Measurements from ENCODE around the gene TOMM7. TPM values are rescaled to one million over a fixed set of nuclear protein-coding genes. Genes with fewer than 3 reads are reported as not detected.
A peak's percentile ranks its signal among the peaks of the same experiment; 100 is the strongest.
"Not testable (repeated sequence)": the region's sequence is repeated elsewhere in the genome, so short reads cannot be mapped to it uniquely, and the experiment has no call there.

The TOMM7 gene
- total RNA-seq, 1 experiment from 2014 or later: 165 TPM

GRCh38 chr7:22858640-22859561, 36.3 kb upstream of the TOMM7 start:
- H3K4me3 ChIP-seq: no peak overlapping the region
- no peaks in the 10 kb centered on the region for H3K27me3 ChIP-seq
- H3K36me3 ChIP-seq: peaks cover 23% of the 10 kb centered on the region
- H3K27ac ChIP-seq: no peak overlapping the region; the same call in 1 of the 2 replicates
- H3K4me1 ChIP-seq: peaks cover 16% of the 10 kb centered on the region
- DNase-seq: peak in 1 of 2 experiments; percentile 27
- H3K9me3 ChIP-seq (replicated peaks): no peaks in the 10 kb centered on the region

- H3K36me3 ChIP-seq: peaks cover 23% of the 10 kb centered on the region
- no peaks in the 10 kb centered on the region for H3K9me3 ChIP-seq (replicated peaks)
- H3K4me3 ChIP-seq: no peak overlapping the region
- DNase-seq: no peak
- H3K27ac ChIP-seq: peak overlapping the region; percentile 8; the same call in 1 of the 2 replicates
- no peaks in the 10 kb centered on the region for H3K27me3 ChIP-seq
- peaks cover 18% of the 10 kb centered on the region for H3K4me1 ChIP-seq
Observed at GRCh38 chr7:22858274-22858639, 35.6 kb upstream of the TOMM7 start.

- Histone ChIP-seq H3K27ac (no peak overlapping the region), H3K4me3 (no peak overlapping the region), H3K27me3 (no peaks in the 10 kb centered on the region), H3K4me1 (peaks cover 18% of the 10 kb centered on the region), H3K36me3 (peaks cover 23% of the 10 kb centered on the region), H3K9me3 (replicated peaks) (no peaks in the 10 kb centered on the region)
- no peak for DNase-seq
Observed at GRCh38 chr7:22856416-22856815, 33.8 kb upstream of the TOMM7 start.

GRCh38 chr7:22855049-22855392, 32.4 kb upstream of the TOMM7 start:
- Histone ChIP-seq H3K36me3 (peaks cover 18% of the 10 kb centered on the region), H3K27me3 (no peaks in the 10 kb centered on the region), H3K9me3 (replicated peaks) (no peaks in the 10 kb centered on the region), H3K4me3 (peak overlapping the region; percentile 69), H3K4me1 (peaks cover 18% of the 10 kb centered on the region), H3K27ac (peak overlapping the region; percentile 80)
- DNase-seq: no peak

GRCh38 chr7:22854158-22855048, 31.8 kb upstream of the TOMM7 start:
- H3K27me3 ChIP-seq: no peaks in the 10 kb centered on the region
- DNase-seq: peak; percentile 91
- peak overlapping the region; percentile 80 for H3K27ac ChIP-seq
- peaks cover 20% of the 10 kb centered on the region for H3K4me1 ChIP-seq
- no peaks in the 10 kb centered on the region for H3K9me3 ChIP-seq (replicated peaks)
- H3K4me3 ChIP-seq: peak overlapping the region; percentile 69
- H3K36me3 ChIP-seq: peaks cover 18% of the 10 kb centered on the region

GRCh38 chr7:22853674-22854157, 31.1 kb upstream of the TOMM7 start:
- no peaks in the 10 kb centered on the region for H3K27me3 ChIP-seq
- H3K4me1 ChIP-seq: peaks cover 24% of the 10 kb centered on the region
- H3K36me3 ChIP-seq: peaks cover 18% of the 10 kb centered on the region
- H3K4me3 ChIP-seq: peak overlapping the region; percentile 69
- H3K27ac ChIP-seq: peak overlapping the region; percentile 80
- H3K9me3 ChIP-seq (replicated peaks): no peaks in the 10 kb centered on the region; the same call in 1 of the 2 replicates
- DNase-seq: no peak

- DNase-seq: no peak
- no peaks in the 10 kb centered on the region for H3K27me3 ChIP-seq
- peaks cover 15% of the 10 kb centered on the region for H3K36me3 ChIP-seq
- H3K9me3 ChIP-seq (replicated peaks): no peaks in the 10 kb centered on the region; the same call in 1 of the 2 replicates
- peaks cover 21% of the 10 kb centered on the region for H3K4me1 ChIP-seq
- no peak overlapping the region for H3K27ac ChIP-seq
- H3K4me3 ChIP-seq: no peak overlapping the region; the same call in 1 of the 2 replicates
Observed at GRCh38 chr7:22853138-22853537, 30.5 kb upstream of the TOMM7 start.

GRCh38 chr7:22851145-22851544, 28.5 kb upstream of the TOMM7 start:
- peaks cover 4% of the 10 kb centered on the region for H3K36me3 ChIP-seq
- H3K27ac ChIP-seq: no peak overlapping the region
- no peak for DNase-seq
- H3K4me1 ChIP-seq: peaks cover 14% of the 10 kb centered on the region
- H3K4me3 ChIP-seq: no peak overlapping the region
- H3K27me3 ChIP-seq: no peaks in the 10 kb centered on the region
- no peaks in the 10 kb centered on the region; the same call in 1 of the 2 replicates for H3K9me3 ChIP-seq (replicated peaks)

- not testable (repeated sequence) for H3K9me3 ChIP-seq (replicated peaks); H3K36me3 ChIP-seq; H3K4me3 ChIP-seq; H3K27ac ChIP-seq; H3K4me1 ChIP-seq; DNase-seq; H3K27me3 ChIP-seq
Observed at GRCh38 chr7:22850394-22850793, 27.7 kb upstream of the TOMM7 start.

- no peaks in the 10 kb centered on the region; the same call in 1 of the 2 replicates for H3K9me3 ChIP-seq (replicated peaks)
- no peaks in the 10 kb centered on the region for H3K27me3 ChIP-seq
- no peak overlapping the region for H3K4me3 ChIP-seq
- DNase-seq: no peak
- no peak overlapping the region for H3K27ac ChIP-seq
- H3K4me1 ChIP-seq: peaks cover 8% of the 10 kb centered on the region; the same call in 1 of the 2 replicates
- no peaks in the 10 kb centered on the region for H3K36me3 ChIP-seq
Observed at GRCh38 chr7:22849662-22850061, 27.0 kb upstream of the TOMM7 start.

- H3K36me3 ChIP-seq: no peaks in the 10 kb centered on the region
- peaks cover 8% of the 10 kb centered on the region; the same call in 1 of the 2 replicates for H3K4me1 ChIP-seq
- peak; percentile 40 to 68 for DNase-seq
- no peak overlapping the region for H3K27ac ChIP-seq
- no peaks in the 10 kb centered on the region for H3K27me3 ChIP-seq
- H3K4me3 ChIP-seq: no peak overlapping the region
- H3K9me3 ChIP-seq (replicated peaks): no peaks in the 10 kb centered on the region; the same call in 1 of the 2 replicates
Observed at GRCh38 chr7:22849172-22849571, 26.5 kb upstream of the TOMM7 start.

- no peak for DNase-seq
- Histone ChIP-seq H3K4me3 (no peak overlapping the region), H3K4me1 (peaks cover 14% of the 10 kb centered on the region), H3K36me3 (no peaks in the 10 kb centered on the region), H3K27me3 (no peaks in the 10 kb centered on the region), H3K9me3 (replicated peaks) (no peaks in the 10 kb centered on the region; the same call in 1 of the 2 replicates), H3K27ac (no peak overlapping the region)
Observed at GRCh38 chr7:22846961-22847360, 24.3 kb upstream of the TOMM7 start.

- Histone ChIP-seq H3K4me1 (peaks cover 14% of the 10 kb centered on the region), H3K27me3 (no peaks in the 10 kb centered on the region), H3K9me3 (replicated peaks) (no peaks in the 10 kb centered on the region; the same call in 1 of the 2 replicates), H3K4me3 (no peak overlapping the region), H3K36me3 (no peaks in the 10 kb centered on the region), H3K27ac (no peak overlapping the region)
- no peak for DNase-seq
Observed at GRCh38 chr7:22845221-22845834, 22.7 kb upstream of the TOMM7 start.

- no peak overlapping the region for H3K27ac ChIP-seq
Observed at GRCh38 chr7:22843681-22844309, 21.1 kb upstream of the TOMM7 start.

More at GRCh38 chr7:22843681-22844309, 21.1 kb upstream of the TOMM7 start:
- no peaks in the 10 kb centered on the region for H3K27me3 ChIP-seq
- no peaks in the 10 kb centered on the region; the same call in 1 of the 2 replicates for H3K9me3 ChIP-seq (replicated peaks)
- no peak for DNase-seq
- no peaks in the 10 kb centered on the region for H3K36me3 ChIP-seq
- H3K4me3 ChIP-seq: no peak overlapping the region
- H3K4me1 ChIP-seq: peaks cover 9% of the 10 kb centered on the region
